Measurements from ENCODE around the gene SLC9A3.

Gene SLC9A3

DNA sequence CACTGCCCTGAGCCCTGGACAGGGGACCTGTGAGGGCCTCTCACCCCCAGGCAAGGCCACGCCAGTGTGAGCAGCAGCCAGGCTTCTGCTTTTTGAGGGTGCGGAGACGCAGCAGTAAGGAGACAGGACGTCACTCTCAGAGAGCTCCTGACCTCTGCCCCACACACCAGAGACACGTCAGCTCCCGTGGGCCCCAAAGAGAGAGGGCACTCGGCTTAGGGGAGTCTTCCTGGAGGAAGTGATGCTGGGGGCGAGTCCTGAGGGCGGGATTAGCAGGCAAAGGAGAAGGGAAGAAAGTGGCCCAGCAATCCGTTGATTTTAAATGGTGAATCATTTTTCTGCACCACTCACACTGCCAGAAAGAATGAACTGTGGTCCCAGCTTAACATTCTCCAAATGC lies 24.0 kb upstream of the SLC9A3 start:
- TF ChIP-seq, protein P1, sequence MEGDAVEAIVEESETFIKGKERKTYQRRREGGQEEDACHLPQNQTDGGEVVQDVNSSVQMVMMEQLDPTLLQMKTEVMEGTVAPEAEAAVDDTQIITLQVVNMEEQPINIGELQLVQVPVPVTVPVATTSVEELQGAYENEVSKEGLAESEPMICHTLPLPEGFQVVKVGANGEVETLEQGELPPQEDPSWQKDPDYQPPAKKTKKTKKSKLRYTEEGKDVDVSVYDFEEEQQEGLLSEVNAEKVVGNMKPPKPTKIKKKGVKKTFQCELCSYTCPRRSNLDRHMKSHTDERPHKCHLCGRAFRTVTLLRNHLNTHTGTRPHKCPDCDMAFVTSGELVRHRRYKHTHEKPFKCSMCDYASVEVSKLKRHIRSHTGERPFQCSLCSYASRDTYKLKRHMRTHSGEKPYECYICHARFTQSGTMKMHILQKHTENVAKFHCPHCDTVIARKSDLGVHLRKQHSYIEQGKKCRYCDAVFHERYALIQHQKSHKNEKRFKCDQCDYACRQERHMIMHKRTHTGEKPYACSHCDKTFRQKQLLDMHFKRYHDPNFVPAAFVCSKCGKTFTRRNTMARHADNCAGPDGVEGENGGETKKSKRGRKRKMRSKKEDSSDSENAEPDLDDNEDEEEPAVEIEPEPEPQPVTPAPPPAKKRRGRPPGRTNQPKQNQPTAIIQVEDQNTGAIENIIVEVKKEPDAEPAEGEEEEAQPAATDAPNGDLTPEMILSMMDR (IDR thresholded peaks at IDR 0.05; ENCODE audit: borderline replicate concordance, control extremely low read depth, extremely low read depth, insufficient read depth, missing control alignments) = no peak
- in situ Hi-C loops (cut with MboI; ENCODE audit: low sequenced_read_pairs, unreplicated experiment) = no loop called here
- DNase-seq (ENCODE audit: low spot score) = no peak

DNA sequence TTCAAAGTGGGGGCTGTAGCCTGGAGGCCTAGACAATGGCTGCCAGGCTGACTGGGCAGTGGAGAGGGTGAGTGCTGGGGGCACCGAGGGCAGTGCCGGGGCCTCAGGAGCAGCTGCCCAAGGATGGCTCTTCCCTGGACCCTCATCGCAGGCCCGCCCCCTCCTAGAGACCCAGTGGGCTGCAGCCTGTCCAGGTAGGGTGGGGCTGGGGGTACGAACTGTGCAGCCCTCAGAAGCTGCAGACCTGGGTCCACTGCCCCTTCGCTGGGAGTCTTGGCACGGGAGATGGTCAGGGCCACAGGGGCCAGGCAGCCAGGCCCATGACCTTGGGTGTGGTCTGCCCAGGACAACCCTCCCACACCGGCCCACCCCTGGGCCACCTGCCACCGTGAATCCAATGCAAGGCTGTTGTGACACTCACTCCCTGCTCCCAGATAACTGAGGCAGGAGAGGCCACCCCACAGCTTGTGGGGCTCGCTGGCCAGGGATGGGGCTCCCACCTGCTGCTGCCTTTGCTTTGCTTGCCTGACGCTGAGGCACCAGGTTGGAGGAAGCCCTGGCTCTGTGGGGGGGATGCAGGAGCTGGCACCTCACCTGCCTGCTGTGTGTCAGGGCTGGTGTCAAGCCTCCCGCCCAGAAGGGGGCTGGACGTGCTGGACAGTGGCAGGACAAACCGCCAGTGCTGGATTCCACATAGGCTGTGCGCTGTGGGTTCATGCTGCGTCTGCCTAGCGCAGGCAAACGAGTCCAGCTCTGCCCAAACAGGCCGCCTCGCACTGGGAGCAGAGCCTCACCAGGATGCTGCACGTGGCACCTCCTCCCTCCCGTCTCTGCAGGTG lies 23.1 kb upstream of the SLC9A3 start:
- TF ChIP-seq, protein P1 (IDR thresholded peaks at IDR 0.05; ENCODE audit: borderline replicate concordance, control extremely low read depth, extremely low read depth, insufficient read depth, missing control alignments) = no peak
- no peak for DNase-seq (ENCODE audit: low spot score)
- in situ Hi-C loops (cut with MboI; ENCODE audit: low sequenced_read_pairs, unreplicated experiment) = no loop called here

- in situ Hi-C loops (cut with MboI; ENCODE audit: low sequenced_read_pairs, unreplicated experiment) = no loop called here
- TF ChIP-seq, protein P1 (IDR thresholded peaks at IDR 0.05; ENCODE audit: borderline replicate concordance, control extremely low read depth, extremely low read depth, insufficient read depth, missing control alignments) = no peak
- no peak for DNase-seq (ENCODE audit: low spot score)
These were observed 22.2 kb upstream of the SLC9A3 start for GRCh38 chr5:546376-546908.

DNA sequence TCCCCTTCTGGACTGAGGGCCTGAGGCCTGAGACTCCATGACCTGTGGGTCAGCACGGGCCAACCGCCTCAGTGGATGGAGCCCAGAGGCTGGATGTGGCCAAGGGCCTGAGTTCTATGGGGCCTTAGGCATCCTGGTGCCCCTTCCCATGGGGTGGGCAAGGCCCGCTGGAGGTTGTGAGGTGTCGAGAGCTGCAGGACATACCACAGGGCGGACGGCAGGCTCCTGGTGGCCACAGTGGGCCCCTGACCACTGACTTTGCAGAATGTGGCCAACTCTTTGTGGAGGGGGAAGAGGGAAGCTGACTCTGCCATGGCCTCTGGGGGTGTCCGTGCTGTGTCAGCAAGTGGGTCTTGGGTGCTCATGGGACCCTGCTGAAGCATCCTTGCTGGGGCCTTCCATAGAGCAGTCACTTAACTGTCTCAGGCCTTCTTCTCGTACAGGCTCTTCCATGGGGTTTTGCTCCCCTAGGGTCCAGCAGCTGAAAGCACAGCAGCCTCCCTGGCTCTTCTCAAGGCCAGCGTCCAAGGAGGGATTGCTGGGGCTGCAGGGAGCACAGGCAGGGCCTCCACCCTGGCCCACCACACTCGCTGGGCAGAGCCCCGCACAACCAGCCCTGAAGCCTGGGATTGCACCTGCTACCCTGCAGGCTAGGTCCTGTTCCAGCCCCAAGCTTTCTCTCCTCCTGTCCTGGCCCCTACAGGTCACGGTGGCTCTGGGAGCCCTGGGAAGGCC lies 21.6 kb upstream of the SLC9A3 start:
- TF ChIP-seq, protein P1 (IDR thresholded peaks at IDR 0.05; ENCODE audit: borderline replicate concordance, control extremely low read depth, extremely low read depth, insufficient read depth, missing control alignments) = no peak
- in situ Hi-C loops (cut with MboI; ENCODE audit: low sequenced_read_pairs, unreplicated experiment) = no loop called here
- DNase-seq (ENCODE audit: low spot score) = no peak

GRCh38 chr5:544675-545355 lies 20.6 kb upstream of the SLC9A3 start:
- TF ChIP-seq, protein P1 (IDR thresholded peaks at IDR 0.05; ENCODE audit: borderline replicate concordance, control extremely low read depth, extremely low read depth, insufficient read depth, missing control alignments) = no peak
- in situ Hi-C loops (cut with MboI; ENCODE audit: low sequenced_read_pairs, unreplicated experiment) = no loop called here
- no peak for DNase-seq (ENCODE audit: low spot score)

All from GM13976 (cell line).